Type B pancreatic cell (in vitro differentiated cells): Measurements from ENCODE around the gene ASPRV1. TPM values are rescaled to one million over a fixed set of nuclear protein-coding genes. Genes with fewer than 3 reads are reported as not detected.
"Not testable (repeated sequence)": the region's sequence is repeated elsewhere in the genome, so short reads cannot be mapped to it uniquely, and the experiment has no call there.

ENCODE experiments used
- DNase-seq: peaks from one replicate; pipeline ENCODE4 v3.0.0; 2021; ENCODE audit warnings: mixed read lengths; ENCODE audit not compliant: unreplicated experiment; ENCODE audit errors: extremely low spot score
- H3K27ac Mint-ChIP-seq: 2 replicates; pipeline ENCODE4 v1.8.0; 2021; ENCODE audit warnings: mild to moderate bottlenecking, mixed read lengths
- H3K27me3 Mint-ChIP-seq: 2 replicates; pipeline ENCODE4 v1.8.0; 2021; ENCODE audit warnings: mixed read lengths
- H3K36me3 Mint-ChIP-seq: 2 replicates; pipeline ENCODE4 v1.8.0; 2021; ENCODE audit warnings: mixed read lengths
- H3K4me1 Mint-ChIP-seq: one replicate; pipeline ENCODE4 v1.8.0; 2021; ENCODE audit warnings: mixed read lengths; ENCODE audit not compliant: unreplicated experiment
- H3K4me3 Mint-ChIP-seq: 2 replicates; pipeline ENCODE4 v1.8.0; 2021; ENCODE audit warnings: mild to moderate bottlenecking, mixed read lengths
- H3K9me3 Mint-ChIP-seq: 2 replicates; pipeline ENCODE4 v1.8.0; 2021; ENCODE audit warnings: mixed read lengths
- CTCF ChIP-seq: fragments of 200-600 bp; sonication (generic); conservative IDR thresholded peaks from 2 replicates; pipeline ENCODE4 v1.5.0; 2021; ENCODE audit warnings: antibody characterized with exemption, mild to moderate bottlenecking
- total RNA-seq: library from RNA; stranded (reverse); gene quantifications from 2 replicates; pipeline ENCODE4 v1.2.1, GENCODE V29; 2021; ENCODE audit warnings: low replicate concordance

The ASPRV1 gene
- total RNA-seq, 1 donor from 2014 or later, result 1.3 TPM

- TF ChIP-seq CTCF, result no peak
- no peaks in the 10 kb centered on the region for H3K9me3 Mint-ChIP-seq
- H3K27ac Mint-ChIP-seq, result no peak overlapping the region
- DNase-seq, result no peak
- peaks cover 26% of the 10 kb centered on the region for H3K27me3 Mint-ChIP-seq
- H3K4me3 Mint-ChIP-seq, result no peak overlapping the region
- no peaks in the 10 kb centered on the region for H3K36me3 Mint-ChIP-seq
- no peaks in the 10 kb centered on the region for H3K4me1 Mint-ChIP-seq
Measured at GRCh38 chr2:69952336-69953115, 8.9 kb downstream of the ASPRV1 start.

GRCh38 chr2:69950671-69951070, 10.8 kb downstream of the ASPRV1 start:
- not testable (repeated sequence) for H3K4me3 Mint-ChIP-seq, H3K27me3 Mint-ChIP-seq, H3K4me1 Mint-ChIP-seq, H3K36me3 Mint-ChIP-seq, H3K9me3 Mint-ChIP-seq, H3K27ac Mint-ChIP-seq, DNase-seq

GRCh38 chr2:69950241-69950640, 11.2 kb downstream of the ASPRV1 start:
- Mint-ChIP-seq H3K4me1 (no peaks in the 10 kb centered on the region), H3K27ac (no peak overlapping the region), H3K36me3 (no peaks in the 10 kb centered on the region), H3K4me3 (no peak overlapping the region), H3K9me3 (no peaks in the 10 kb centered on the region), H3K27me3 (peaks cover 4% of the 10 kb centered on the region)
- no peak for DNase-seq
- TF ChIP-seq CTCF, result no peak

- no peaks in the 10 kb centered on the region for H3K27me3 Mint-ChIP-seq
- no peak for DNase-seq
- H3K4me3 Mint-ChIP-seq, result no peak overlapping the region
- no peak for TF ChIP-seq CTCF
- H3K36me3 Mint-ChIP-seq, result no peaks in the 10 kb centered on the region
- no peak overlapping the region for H3K27ac Mint-ChIP-seq
- no peaks in the 10 kb centered on the region for H3K4me1 Mint-ChIP-seq
- no peaks in the 10 kb centered on the region for H3K9me3 Mint-ChIP-seq
Measured at GRCh38 chr2:69948963-69949645, 12.3 kb downstream of the ASPRV1 start.

- peaks cover under 1% of the 10 kb centered on the region for H3K36me3 Mint-ChIP-seq
- no peak overlapping the region for H3K4me3 Mint-ChIP-seq
- TF ChIP-seq CTCF, result no peak
Measured at GRCh38 chr2:69948032-69948962, 13.1 kb downstream of the ASPRV1 start.

More at GRCh38 chr2:69948032-69948962, 13.1 kb downstream of the ASPRV1 start:
- Mint-ChIP-seq H3K9me3 (no peaks in the 10 kb centered on the region), H3K27me3 (no peaks in the 10 kb centered on the region), H3K4me1 (no peaks in the 10 kb centered on the region), H3K27ac (no peak overlapping the region)
- no peak for DNase-seq
